NCI-H510A treated with DMSO at 0.1 percent for 48 hours (cell line): Measurements from ENCODE around the gene ATP6V0A4.

Experiments
- DNase-seq: peaks from one replicate; lab custom pipeline; 2025; lab: John Stamatoyannopoulos, UW

ATP6V0A4 gene

GRCh38 chr7:138661069-138661635 lies 136.8 kb downstream of the ATP6V0A4 start:
- no peak for DNase-seq

GRCh38 chr7:138658889-138659288 lies 139.1 kb downstream of the ATP6V0A4 start:
- no peak for DNase-seq

- no peak for DNase-seq
Measured at GRCh38 chr7:138657854-138658386, 140.1 kb downstream of the ATP6V0A4 start.

GRCh38 chr7:138656952-138657351 lies 141.0 kb downstream of the ATP6V0A4 start:
- DNase-seq = no peak
